ENCODE results near the gene RASA3. TPM values are rescaled to one million over a fixed set of nuclear protein-coding genes. Genes with fewer than 3 reads are reported as not detected.

The RASA3 gene
- total RNA-seq, 1 donor from 2014 or later = 2.6 TPM

- FAIRE-seq = no peak
- H3K4me3 ChIP-seq (ENCODE audit: low read depth, low read length) = no peak overlapping the region
- H3K27me3 ChIP-seq (ENCODE audit: control insufficient read depth, insufficient read depth, low read length) = no peaks in the 10 kb centered on the region
- DNase-seq (ENCODE audit: low read depth) = no peak
- no peak for TF ChIP-seq CTCF (IDR thresholded peaks at IDR 0.05; ENCODE audit: insufficient read depth, low read length, severe bottlenecking)
- no peaks in the 10 kb centered on the region for H3K36me3 ChIP-seq (ENCODE audit: control insufficient read depth, insufficient read depth, low read length)
Measured at GRCh38 chr13:114140906-114141250, 8.5 kb upstream of the RASA3 start.

DNA sequence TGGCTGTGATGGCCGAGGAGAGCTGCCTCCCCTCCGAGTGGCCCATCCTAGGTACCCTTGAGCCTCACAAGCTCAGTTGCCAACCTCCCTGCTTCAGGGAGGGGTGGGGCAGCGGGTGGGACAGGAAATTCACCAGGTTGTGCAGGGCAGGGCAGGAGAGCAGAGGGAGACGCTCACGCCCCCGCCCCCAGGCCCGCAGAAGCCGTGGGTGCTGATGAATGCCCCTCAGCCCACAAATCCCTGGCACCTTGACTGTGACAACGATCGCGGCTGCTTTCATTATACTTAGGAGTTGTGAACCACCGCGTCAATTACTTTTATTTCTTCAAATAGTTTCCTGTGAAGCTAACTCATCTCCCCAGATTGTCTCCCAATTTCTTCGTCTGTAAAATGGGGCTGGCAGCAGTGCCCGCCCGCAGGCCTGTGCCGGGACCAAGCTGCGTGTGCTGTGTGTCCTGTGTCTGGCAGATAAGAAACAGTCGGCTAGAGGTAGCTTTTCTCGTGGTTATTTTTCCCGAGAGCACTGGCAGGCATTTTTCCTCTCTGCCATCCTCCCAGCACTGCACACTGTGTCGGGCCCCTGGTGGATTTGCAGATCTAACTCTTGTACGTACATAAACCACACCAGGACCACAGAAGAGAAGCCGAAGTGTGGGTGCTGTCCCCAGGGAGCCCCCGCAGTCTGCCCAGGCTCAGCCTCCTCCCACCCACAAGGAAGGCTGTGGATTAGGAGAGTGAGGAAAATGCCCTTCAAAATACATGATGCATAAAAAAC, 7.9 kb upstream of the RASA3 start:
- no peaks in the 10 kb centered on the region for H3K27me3 ChIP-seq (ENCODE audit: control insufficient read depth, insufficient read depth, low read length)
- FAIRE-seq (no peak), DNase-seq (ENCODE audit: low read depth) (no peak)
- no peak overlapping the region for H3K4me3 ChIP-seq (ENCODE audit: low read depth, low read length)
- no peaks in the 10 kb centered on the region for H3K36me3 ChIP-seq (ENCODE audit: control insufficient read depth, insufficient read depth, low read length)
- TF ChIP-seq CTCF (IDR thresholded peaks at IDR 0.05; ENCODE audit: insufficient read depth, low read length, severe bottlenecking) = no peak

DNA sequence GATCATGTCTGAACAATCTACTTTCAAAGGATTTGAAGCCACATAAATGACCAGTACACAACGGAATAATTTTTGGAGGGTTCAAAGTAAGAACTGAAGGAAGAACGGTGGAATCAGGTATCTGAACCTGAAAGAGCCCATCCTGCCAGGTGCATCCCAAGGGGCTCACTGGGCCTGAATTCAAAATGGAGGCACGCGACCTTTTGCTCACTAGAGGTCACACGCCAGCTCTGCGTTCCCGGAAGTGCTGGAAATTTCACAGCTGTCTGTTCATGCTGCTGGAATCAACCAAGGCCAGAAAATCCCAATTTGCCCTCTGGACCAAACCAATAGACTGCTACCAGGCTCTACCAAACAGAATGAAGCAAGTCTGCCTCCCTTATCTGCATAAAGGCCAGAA, 4.2 kb upstream of the RASA3 start:
- H3K4me3 ChIP-seq (ENCODE audit: low read depth, low read length) = no peak overlapping the region
- no peaks in the 10 kb centered on the region for H3K27me3 ChIP-seq (ENCODE audit: control insufficient read depth, insufficient read depth, low read length)
- no peak for DNase-seq (ENCODE audit: low read depth)
- no peak for TF ChIP-seq CTCF (IDR thresholded peaks at IDR 0.05; ENCODE audit: insufficient read depth, low read length, severe bottlenecking)
- H3K36me3 ChIP-seq (ENCODE audit: control insufficient read depth, insufficient read depth, low read length) = no peaks in the 10 kb centered on the region
- no peak for FAIRE-seq

DNA sequence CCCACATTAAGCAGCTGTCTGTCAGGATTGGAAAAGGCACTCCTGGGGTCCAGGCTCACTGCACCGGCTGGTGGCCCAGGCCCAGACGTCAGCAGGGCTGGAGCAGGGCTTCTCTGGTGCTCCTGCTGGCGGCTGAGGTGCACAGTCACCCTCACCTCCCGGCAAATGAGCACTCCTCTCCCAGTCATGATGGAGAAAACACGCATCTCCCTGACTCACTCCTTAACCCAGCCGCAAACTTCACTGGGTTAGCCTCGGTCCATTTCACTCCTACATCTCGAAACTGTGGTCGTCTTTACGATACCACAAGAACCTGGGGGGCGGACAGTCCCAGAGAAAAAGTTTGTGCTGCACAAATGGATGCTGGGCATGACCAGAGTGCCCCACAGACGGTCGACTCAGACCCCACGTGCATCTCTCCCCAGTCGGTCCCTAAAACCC, 3.3 kb upstream of the RASA3 start:
- no peak for TF ChIP-seq CTCF (IDR thresholded peaks at IDR 0.05; ENCODE audit: insufficient read depth, low read length, severe bottlenecking)
- FAIRE-seq (no peak), DNase-seq (ENCODE audit: low read depth) (no peak)

DNA sequence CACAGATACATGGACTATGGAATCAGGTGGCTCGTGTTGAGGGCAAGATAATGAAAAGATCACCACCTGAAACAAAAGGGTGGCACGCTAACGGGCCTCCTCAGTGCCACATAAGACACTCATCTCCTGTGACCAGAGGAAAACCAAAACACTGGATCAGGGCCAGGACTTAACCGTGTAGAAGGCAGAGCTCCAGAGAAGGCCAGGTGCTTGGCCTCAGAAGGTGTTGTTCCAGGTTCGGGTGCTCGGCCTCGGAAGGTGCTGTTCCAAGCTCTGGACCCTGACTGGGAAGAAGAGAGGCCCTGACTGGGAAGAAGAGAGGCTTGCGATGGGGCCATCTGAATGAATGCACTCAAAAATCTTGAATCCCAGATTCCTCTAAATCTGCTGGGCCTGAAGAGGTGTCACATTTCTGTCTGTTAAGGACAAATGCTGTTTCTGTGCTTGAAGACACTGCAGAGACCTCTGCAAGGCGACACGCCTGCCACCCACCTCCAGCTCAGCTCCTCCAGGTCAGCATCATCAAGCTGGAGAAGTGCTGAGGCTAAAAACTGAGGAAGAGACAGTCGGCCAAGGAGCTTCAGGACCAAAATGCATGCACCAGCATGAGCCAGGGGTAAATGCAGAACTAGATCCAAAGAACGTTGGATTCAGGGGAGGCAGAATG, 2.7 kb upstream of the RASA3 start:
- no peak for DNase-seq (ENCODE audit: low read depth)

More for the DNA sequence above, 3.3 kb upstream of the RASA3 start:
- Histone ChIP-seq H3K27me3 (ENCODE audit: control insufficient read depth, insufficient read depth, low read length) (no peaks in the 10 kb centered on the region), H3K4me3 (ENCODE audit: low read depth, low read length) (no peak overlapping the region), H3K36me3 (ENCODE audit: control insufficient read depth, insufficient read depth, low read length) (no peaks in the 10 kb centered on the region)

More for the DNA sequence above, 2.7 kb upstream of the RASA3 start:
- Histone ChIP-seq H3K27me3 (ENCODE audit: control insufficient read depth, insufficient read depth, low read length) (no peaks in the 10 kb centered on the region), H3K36me3 (ENCODE audit: control insufficient read depth, insufficient read depth, low read length) (no peaks in the 10 kb centered on the region), H3K4me3 (ENCODE audit: low read depth, low read length) (no peak overlapping the region)
- no peak for FAIRE-seq
- TF ChIP-seq CTCF (IDR thresholded peaks at IDR 0.05; ENCODE audit: insufficient read depth, low read length, severe bottlenecking) = no peak

Data from bronchial epithelial cell (primary cell).